A673 (cell line): ENCODE measurements around the gene MPRIP. TPM values are rescaled to one million over a fixed set of nuclear protein-coding genes. Genes with fewer than 3 reads are reported as not detected.

Experiments used
- BruUV-seq: library from RNA; stranded (reverse); fragments of 400-500 nt; replicated peaks from 2 replicates; lab custom pipeline; 2021; lab: Mats Ljungman, UMichigan
- CTCF ChIA-PET: fragments of 300-600 bp; sonication (Branson Sonifier 250); formaldehyde crosslinking; loops from one replicate; lab custom pipeline; 2022; ENCODE audit warnings: antibody characterized with exemption; lab: Charles Lee
- POLR2A ChIA-PET: fragments of 300-600 bp; sonication (Branson Sonifier 250); formaldehyde crosslinking; loops from one replicate; lab custom pipeline; 2022; ENCODE audit warnings: antibody characterized with exemption; ENCODE audit not compliant: low non-redundant PET; lab: Charles Lee
- DNase-seq: peaks from one replicate; pipeline ENCODE4 v3.0.0-alpha.2; 2015; ENCODE audit warnings: low spot score
- H3K27ac ChIP-seq: fragments of 200-600 bp; sonication (generic); 2 replicates; pipeline ENCODE4 v1.5.1; 2016; ENCODE audit warnings: mixed run types, low read depth, mild to moderate bottlenecking, mixed read lengths, antibody characterized with exemption, low read length; ENCODE audit not compliant: poor library complexity, severe bottlenecking
- H3K27me3 ChIP-seq: fragments of 200-600 bp; sonication (generic); replicated peaks from 2 replicates; pipeline ENCODE4 v1.6.1; 2017; ENCODE audit warnings: mixed run types, low read depth, mild to moderate bottlenecking, mixed read lengths, antibody characterized with exemption, low read length; ENCODE audit not compliant: insufficient read depth, poor library complexity
- H3K36me3 ChIP-seq: fragments of 200-600 bp; sonication (generic); 2 replicates; pipeline ENCODE4 v1.6.1; 2016; ENCODE audit warnings: mixed run types, mild to moderate bottlenecking, mixed read lengths, antibody characterized with exemption, low read length; ENCODE audit not compliant: insufficient read depth, poor library complexity, severe bottlenecking
- H3K4me1 ChIP-seq: fragments of 200-600 bp; sonication (generic); 2 replicates; pipeline ENCODE4 v1.6.1; 2017; ENCODE audit warnings: mixed run types, mild to moderate bottlenecking, mixed read lengths, antibody characterized with exemption, low read length; ENCODE audit not compliant: insufficient read depth, poor library complexity, severe bottlenecking
- H3K4me3 ChIP-seq: fragments of 200-600 bp; sonication (generic); 2 replicates; pipeline ENCODE4 v1.5.1; 2016; ENCODE audit warnings: low read depth, mixed run types, mild to moderate bottlenecking, mixed read lengths, low read length; ENCODE audit not compliant: poor library complexity, severe bottlenecking
- H3K9me3 ChIP-seq: fragments of 200-600 bp; sonication (generic); 2 replicates; pipeline ENCODE4 v1.6.1; 2016; ENCODE audit warnings: mixed run types, low read depth, mild to moderate bottlenecking, mixed read lengths, antibody characterized with exemption, low read length; ENCODE audit not compliant: poor library complexity, severe bottlenecking
- EZH2 ChIP-seq: fragments of 200-600 bp; sonication (generic); IDR thresholded peaks from 2 replicates; pipeline ENCODE4 v1.6.1; 2017; ENCODE audit warnings: borderline replicate concordance, low read depth, mild to moderate bottlenecking, mixed read lengths, antibody characterized with exemption, low read length; ENCODE audit not compliant: poor library complexity, severe bottlenecking
- intact Hi-C: fragments of 100-400 bp; cut with micrococcal nuclease; formaldehyde crosslinking; loops from one replicate; pipeline ENCODE4 v1.10.0; 2022; ENCODE audit not compliant: unreplicated experiment
- total RNA-seq: library from RNA; stranded (reverse); gene quantifications from 2 replicates; pipeline ENCODE4 v1.2.3, GENCODE V29; 2021
- TF ChIP-seq, protein P1 (sequence below): fragments of 300-800, 200-600 bp; sonication (generic); conservative IDR thresholded peaks from 2 replicates; pipeline ENCODE4 v1.5.1; 2017; ENCODE audit warnings: low read depth, mild to moderate bottlenecking, antibody characterized with exemption, low read length, moderate library complexity, mixed read lengths

Gene MPRIP
- total RNA-seq, 1 experiment from 2014 or later: 290 TPM

DNA sequence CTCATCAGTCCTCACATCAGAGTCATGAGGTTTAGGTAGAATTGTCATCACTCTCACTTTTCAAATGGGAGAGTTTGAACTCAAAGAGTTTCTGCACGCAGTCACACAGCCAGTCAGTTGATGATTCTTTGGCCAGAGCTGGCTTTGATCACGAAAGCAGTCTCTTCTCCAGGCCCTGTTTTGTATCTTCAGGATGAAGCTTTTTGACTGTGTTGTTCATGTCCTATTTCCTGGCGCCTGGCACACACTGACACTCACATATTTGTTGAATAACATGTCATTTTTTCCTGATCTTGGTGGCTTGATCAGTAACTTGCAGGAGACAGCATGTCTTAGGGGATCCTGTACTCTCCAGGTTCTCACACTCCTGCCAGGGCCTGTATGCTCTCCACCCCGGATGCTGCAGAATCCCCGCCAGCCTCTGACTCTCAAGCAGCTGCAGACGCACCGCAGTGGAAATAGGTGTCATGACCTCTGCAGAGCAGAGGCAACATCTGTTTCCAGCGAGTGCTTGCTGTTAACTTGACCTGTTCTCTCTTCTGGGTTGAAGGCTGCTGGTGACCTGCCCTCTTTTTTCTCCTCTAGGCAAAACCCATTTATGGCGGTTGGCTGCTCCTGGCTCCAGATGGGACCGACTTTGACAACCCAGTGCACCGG is 33.0 kb downstream of the MPRIP start:
- DNase-seq: no peak
- H3K9me3 ChIP-seq: no peaks in the 10 kb centered on the region
- ChIA-PET POLR2A (no interaction called here), CTCF (no interaction called here)
- no peak overlapping the region for H3K27ac ChIP-seq
- TF ChIP-seq, protein P1, sequence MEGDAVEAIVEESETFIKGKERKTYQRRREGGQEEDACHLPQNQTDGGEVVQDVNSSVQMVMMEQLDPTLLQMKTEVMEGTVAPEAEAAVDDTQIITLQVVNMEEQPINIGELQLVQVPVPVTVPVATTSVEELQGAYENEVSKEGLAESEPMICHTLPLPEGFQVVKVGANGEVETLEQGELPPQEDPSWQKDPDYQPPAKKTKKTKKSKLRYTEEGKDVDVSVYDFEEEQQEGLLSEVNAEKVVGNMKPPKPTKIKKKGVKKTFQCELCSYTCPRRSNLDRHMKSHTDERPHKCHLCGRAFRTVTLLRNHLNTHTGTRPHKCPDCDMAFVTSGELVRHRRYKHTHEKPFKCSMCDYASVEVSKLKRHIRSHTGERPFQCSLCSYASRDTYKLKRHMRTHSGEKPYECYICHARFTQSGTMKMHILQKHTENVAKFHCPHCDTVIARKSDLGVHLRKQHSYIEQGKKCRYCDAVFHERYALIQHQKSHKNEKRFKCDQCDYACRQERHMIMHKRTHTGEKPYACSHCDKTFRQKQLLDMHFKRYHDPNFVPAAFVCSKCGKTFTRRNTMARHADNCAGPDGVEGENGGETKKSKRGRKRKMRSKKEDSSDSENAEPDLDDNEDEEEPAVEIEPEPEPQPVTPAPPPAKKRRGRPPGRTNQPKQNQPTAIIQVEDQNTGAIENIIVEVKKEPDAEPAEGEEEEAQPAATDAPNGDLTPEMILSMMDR: no peak
- TF ChIP-seq EZH2: no peak
- no TSS peak for BruUV-seq
- H3K4me1 ChIP-seq: no peaks in the 10 kb centered on the region
- no peak overlapping the region for H3K4me3 ChIP-seq
- H3K27me3 ChIP-seq: no peaks in the 10 kb centered on the region
- H3K36me3 ChIP-seq: peaks cover 21% of the 10 kb centered on the region
- intact Hi-C loops: no loop called here

DNA sequence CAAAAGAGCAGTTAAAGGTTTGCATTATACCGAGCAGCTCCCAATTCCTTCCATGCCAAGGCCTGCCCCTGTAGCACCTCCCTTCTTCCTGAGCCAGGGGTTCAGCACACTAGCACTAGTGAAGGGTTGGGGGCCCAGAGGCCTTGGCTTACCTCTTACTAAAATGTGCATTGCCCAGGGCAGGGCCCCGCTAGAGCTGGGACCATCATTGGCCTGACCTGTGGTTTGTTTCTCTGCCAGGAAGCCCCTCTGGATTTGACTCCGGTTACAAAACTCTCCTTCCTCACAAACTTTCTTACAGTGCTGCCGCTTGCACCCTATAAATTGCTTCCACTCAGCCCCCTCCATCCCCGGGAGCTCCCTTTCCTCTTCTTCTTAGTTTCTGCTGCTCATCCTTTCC is 33.8 kb downstream of the MPRIP start:
- ChIA-PET POLR2A (no interaction called here), CTCF (no interaction called here)
- no TSS peak for BruUV-seq
- no peak overlapping the region for H3K27ac ChIP-seq
- H3K27me3 ChIP-seq: no peaks in the 10 kb centered on the region
- peaks cover 16% of the 10 kb centered on the region for H3K36me3 ChIP-seq
- TF ChIP-seq EZH2: no peak
- TF ChIP-seq, protein P1: no peak
- no peaks in the 10 kb centered on the region for H3K4me1 ChIP-seq
- H3K4me3 ChIP-seq: no peak overlapping the region
- no peak for DNase-seq
- H3K9me3 ChIP-seq: no peaks in the 10 kb centered on the region
- intact Hi-C loops: no loop called here

DNA sequence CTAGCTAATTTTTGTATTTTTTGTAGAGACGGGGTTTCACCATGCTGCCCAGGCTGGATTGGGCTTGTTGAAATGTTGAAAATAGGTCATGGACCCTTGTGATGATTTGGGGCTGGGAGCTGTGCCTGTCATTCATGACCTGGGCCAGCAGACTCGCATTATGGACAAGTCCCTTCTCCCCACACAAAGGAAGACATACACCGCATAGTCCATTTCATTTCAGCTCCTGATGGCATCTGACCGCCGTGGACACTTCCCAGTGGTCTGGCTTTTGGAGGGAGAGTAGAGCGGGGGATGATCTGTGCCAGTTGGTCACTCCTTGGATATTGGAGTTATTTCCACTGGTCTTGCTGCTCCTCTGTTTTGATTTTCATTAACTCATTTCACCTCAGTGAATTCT is 34.8 kb downstream of the MPRIP start:
- no TSS peak for BruUV-seq
- DNase-seq: no peak
- CTCF ChIA-PET: no interaction called here
- intact Hi-C loops: no loop called here
- no peak overlapping the region for H3K27ac ChIP-seq
- H3K36me3 ChIP-seq: peaks cover 16% of the 10 kb centered on the region
- POLR2A ChIA-PET: no interaction called here
- no peaks in the 10 kb centered on the region for H3K9me3 ChIP-seq
- no peak overlapping the region for H3K4me3 ChIP-seq
- H3K27me3 ChIP-seq: no peaks in the 10 kb centered on the region
- TF ChIP-seq, protein P1: no peak
- TF ChIP-seq EZH2: no peak
- H3K4me1 ChIP-seq: no peaks in the 10 kb centered on the region
